Panc1 (cell line): ENCODE measurements around the gene SIRPB1.

ENCODE experiments used
- CTCF ChIP-seq: fragments of 450-650 bp; IDR thresholded peaks from 2 replicates; pipeline ENCODE4 v1.5.1; 2017; ENCODE audit warnings: mild to moderate bottlenecking
- POLR2AphosphoS5 ChIP-seq: IDR thresholded peaks from 2 replicates; pipeline ENCODE4 v1.6.1; 2012; ENCODE audit warnings: mild to moderate bottlenecking, low read depth, low read length, moderate library complexity
- REST ChIP-seq, 2 experiments: IDR thresholded peaks; 2 replicates each; pipeline ENCODE4 v1.6.1; 2011 to 2012; ENCODE audit warnings: low read depth in 2 of 2, control low read depth in 1 of 2, low read length in 1 of 2, mild to moderate bottlenecking in 1 of 2, moderate library complexity in 1 of 2; ENCODE audit not compliant: insufficient read depth in 1 of 2
- SIN3A ChIP-seq: IDR thresholded peaks from 2 replicates; pipeline ENCODE4 v1.6.1; 2012; ENCODE audit warnings: low read depth, mild to moderate bottlenecking, low read length, moderate library complexity, borderline replicate concordance; ENCODE audit not compliant: insufficient read depth
- TCF7L2 ChIP-seq: IDR thresholded peaks from 2 replicates; pipeline ENCODE4 v1.6.1; 2011; ENCODE audit warnings: mild to moderate bottlenecking, low read depth, low read length, inconsistent platforms

- TF ChIP-seq CTCF (no peak), POLR2AphosphoS5 (no peak), SIN3A (no peak), REST (IDR thresholded peaks at IDR 0.05; ENCODE audit: insufficient read depth in 1 of 2, low read depth in 2 of 2, low read length in 1 of 2) (no peak), TCF7L2 (no peak)
Observed at GRCh38 chr20:1654996-1655395, 35.2 kb upstream of the SIRPB1 start.
